ENCODE measurements around the gene ARHGEF19. TPM values are rescaled to one million over a fixed set of nuclear protein-coding genes. Genes with fewer than 3 reads are reported as not detected.
A peak's percentile ranks its signal among the peaks of the same experiment; 100 is the strongest.

ARHGEF19 gene
- total and polyA plus RNA-seq, 9 of the 15 experiments (the other 6 are each of a cell fraction or from before 2014, with no cell fraction given), result 0.73 to 21.0 (median 5.2) TPM

DNA sequence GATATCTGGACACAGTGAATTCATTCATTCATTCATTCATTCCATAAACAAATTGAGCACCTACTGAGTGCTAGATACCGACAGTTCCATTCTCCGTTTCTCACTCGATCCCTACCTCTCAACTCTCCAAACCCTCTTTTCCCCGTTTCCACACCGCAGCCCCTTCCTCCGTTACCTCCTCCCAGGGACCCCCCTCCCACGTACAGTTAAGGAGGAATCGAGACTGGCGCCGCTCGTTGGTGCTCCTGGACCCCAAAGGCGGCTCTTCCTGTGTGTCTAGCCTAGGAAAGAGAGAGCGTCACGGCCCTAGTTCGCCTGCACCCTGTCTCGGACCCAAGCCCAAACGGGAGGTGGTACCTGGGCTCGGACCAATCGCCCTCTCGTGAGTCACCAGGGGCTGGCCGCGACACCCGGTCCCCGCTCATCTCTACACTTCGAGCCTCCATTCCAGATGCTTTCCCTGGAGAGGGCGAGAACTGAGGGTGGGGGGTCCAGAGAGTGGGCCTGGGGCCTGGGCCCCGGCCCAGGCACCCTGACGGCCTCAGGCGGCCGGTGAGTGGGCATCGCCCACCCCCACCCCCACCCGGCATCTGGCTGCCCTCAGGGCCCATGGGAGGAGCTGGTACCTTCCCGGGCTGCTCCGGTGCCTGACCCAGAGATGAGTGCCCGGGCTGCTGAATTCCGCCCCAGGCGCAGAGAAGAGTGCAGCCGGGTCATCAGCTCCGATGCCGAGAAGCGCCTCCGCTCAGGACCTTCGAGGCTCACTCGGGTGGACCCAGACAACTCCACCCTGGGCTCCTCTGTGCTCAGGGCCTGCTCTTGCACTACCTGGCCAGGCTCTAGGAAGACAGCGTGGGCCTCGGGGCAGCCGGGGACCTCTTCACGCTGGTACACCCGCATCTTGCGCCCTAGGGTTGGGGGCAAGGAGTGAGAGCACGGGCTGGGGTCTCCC is 4.9 kb downstream of the ARHGEF19 start (continued):
- TF ChIP-seq, protein P1, sequence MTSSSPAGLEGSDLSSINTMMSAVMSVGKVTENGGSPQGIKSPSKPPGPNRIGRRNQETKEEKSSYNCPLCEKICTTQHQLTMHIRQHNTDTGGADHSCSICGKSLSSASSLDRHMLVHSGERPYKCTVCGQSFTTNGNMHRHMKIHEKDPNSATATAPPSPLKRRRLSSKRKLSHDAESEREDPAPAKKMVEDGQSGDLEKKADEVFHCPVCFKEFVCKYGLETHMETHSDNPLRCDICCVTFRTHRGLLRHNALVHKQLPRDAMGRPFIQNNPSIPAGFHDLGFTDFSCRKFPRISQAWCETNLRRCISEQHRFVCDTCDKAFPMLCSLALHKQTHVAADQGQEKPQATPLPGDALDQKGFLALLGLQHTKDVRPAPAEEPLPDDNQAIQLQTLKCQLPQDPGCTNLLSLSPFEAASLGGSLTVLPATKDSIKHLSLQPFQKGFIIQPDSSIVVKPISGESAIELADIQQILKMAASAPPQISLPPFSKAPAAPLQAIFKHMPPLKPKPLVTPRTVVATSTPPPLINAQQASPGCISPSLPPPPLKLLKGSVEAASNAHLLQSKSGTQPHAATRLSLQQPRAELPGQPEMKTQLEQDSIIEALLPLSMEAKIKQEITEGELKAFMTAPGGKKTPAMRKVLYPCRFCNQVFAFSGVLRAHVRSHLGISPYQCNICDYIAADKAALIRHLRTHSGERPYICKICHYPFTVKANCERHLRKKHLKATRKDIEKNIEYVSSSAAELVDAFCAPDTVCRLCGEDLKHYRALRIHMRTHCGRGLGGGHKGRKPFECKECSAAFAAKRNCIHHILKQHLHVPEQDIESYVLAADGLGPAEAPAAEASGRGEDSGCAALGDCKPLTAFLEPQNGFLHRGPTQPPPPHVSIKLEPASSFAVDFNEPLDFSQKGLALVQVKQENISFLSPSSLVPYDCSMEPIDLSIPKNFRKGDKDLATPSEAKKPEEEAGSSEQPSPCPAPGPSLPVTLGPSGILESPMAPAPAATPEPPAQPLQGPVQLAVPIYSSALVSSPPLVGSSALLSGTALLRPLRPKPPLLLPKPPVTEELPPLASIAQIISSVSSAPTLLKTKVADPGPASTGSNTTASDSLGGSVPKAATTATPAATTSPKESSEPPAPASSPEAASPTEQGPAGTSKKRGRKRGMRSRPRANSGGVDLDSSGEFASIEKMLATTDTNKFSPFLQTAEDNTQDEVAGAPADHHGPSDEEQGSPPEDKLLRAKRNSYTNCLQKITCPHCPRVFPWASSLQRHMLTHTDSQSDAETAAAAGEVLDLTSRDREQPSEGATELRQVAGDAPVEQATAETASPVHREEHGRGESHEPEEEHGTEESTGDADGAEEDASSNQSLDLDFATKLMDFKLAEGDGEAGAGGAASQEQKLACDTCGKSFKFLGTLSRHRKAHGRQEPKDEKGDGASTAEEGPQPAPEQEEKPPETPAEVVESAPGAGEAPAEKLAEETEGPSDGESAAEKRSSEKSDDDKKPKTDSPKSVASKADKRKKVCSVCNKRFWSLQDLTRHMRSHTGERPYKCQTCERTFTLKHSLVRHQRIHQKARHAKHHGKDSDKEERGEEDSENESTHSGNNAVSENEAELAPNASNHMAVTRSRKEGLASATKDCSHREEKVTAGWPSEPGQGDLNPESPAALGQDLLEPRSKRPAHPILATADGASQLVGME (CRISPR knock-in tag; IDR thresholded peaks at IDR 0.05), result no peak
- TF ChIP-seq SAFB2 (IDR thresholded peaks at IDR 0.05; ENCODE audit: borderline replicate concordance, low read depth, low read length, severe bottlenecking), result no peak
- TF ChIP-seq IFI16 (CRISPR knock-in tag; IDR thresholded peaks at IDR 0.05), result no peak
- TF ChIP-seq ZBTB7A (IDR thresholded peaks at IDR 0.05; ENCODE audit: borderline replicate concordance, control insufficient read depth, low read depth, low read length), result peak; percentile 11; the same call in 1 of the 2 replicates
- TF ChIP-seq, protein P2, sequence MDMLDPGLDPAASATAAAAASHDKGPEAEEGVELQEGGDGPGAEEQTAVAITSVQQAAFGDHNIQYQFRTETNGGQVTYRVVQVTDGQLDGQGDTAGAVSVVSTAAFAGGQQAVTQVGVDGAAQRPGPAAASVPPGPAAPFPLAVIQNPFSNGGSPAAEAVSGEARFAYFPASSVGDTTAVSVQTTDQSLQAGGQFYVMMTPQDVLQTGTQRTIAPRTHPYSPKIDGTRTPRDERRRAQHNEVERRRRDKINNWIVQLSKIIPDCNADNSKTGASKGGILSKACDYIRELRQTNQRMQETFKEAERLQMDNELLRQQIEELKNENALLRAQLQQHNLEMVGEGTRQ (CRISPR knock-in tag; IDR thresholded peaks at IDR 0.05), result no peak
- no peak for TF ChIP-seq FOSL1 (tag; conservative IDR thresholded peaks at IDR 0.05)
- TF ChIP-seq NEUROD1 (IDR thresholded peaks at IDR 0.05; ENCODE audit: borderline replicate concordance, low read depth, low read length, partially characterized antibody), result no peak
- TF ChIP-seq, protein P3, sequence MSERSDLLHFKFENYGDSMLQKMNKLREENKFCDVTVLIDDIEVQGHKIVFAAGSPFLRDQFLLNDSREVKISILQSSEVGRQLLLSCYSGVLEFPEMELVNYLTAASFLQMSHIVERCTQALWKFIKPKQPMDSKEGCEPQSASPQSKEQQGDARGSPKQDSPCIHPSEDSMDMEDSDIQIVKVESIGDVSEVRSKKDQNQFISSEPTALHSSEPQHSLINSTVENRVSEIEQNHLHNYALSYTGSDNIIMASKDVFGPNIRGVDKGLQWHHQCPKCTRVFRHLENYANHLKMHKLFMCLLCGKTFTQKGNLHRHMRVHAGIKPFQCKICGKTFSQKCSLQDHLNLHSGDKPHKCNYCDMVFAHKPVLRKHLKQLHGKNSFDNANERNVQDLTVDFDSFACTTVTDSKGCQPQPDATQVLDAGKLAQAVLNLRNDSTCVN (CRISPR knock-in tag; IDR thresholded peaks at IDR 0.05), result peak; percentile 69; the same call in 1 of the 2 replicates
- TF ChIP-seq ZFP36 (IDR thresholded peaks at IDR 0.05; ENCODE audit: low read depth, low read length, partially characterized antibody), result no peak
- TF ChIP-seq DMBX1 (CRISPR knock-in tag; IDR thresholded peaks at IDR 0.05; ENCODE audit: borderline replicate concordance), result 0 out of 2 replicates have a peak, but pooled peaks have one; percentile 17
- TF ChIP-seq, protein P4, sequence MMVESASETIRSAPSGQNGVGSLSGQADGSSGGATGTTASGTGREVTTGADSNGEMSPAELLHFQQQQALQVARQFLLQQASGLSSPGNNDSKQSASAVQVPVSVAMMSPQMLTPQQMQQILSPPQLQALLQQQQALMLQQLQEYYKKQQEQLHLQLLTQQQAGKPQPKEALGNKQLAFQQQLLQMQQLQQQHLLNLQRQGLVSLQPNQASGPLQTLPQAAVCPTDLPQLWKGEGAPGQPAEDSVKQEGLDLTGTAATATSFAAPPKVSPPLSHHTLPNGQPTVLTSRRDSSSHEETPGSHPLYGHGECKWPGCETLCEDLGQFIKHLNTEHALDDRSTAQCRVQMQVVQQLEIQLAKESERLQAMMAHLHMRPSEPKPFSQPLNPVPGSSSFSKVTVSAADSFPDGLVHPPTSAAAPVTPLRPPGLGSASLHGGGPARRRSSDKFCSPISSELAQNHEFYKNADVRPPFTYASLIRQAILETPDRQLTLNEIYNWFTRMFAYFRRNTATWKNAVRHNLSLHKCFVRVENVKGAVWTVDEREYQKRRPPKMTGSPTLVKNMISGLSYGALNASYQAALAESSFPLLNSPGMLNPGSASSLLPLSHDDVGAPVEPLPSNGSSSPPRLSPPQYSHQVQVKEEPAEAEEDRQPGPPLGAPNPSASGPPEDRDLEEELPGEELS (CRISPR knock-in tag; IDR thresholded peaks at IDR 0.05; ENCODE audit: borderline replicate concordance), result no peak
- TF ChIP-seq TEAD2 (tag; IDR thresholded peaks at IDR 0.05), result no peak
- no peak for TF ChIP-seq RFX7 (CRISPR knock-in tag; IDR thresholded peaks at IDR 0.05)
- TF ChIP-seq FIP1L1 (IDR thresholded peaks at IDR 0.05; ENCODE audit: low read depth, low read length, poor library complexity, severe bottlenecking), result peak; percentile 48

All from K562 (cell line).